Fibroblast of skin of left quadriceps (primary cell): Measurements from ENCODE around the gene VANGL2.
"Not testable (repeated sequence)": the region's sequence is repeated elsewhere in the genome, so short reads cannot be mapped to it uniquely, and the experiment has no call there.

ENCODE experiments used
- DNase-seq, 2 experiments: peaks; one replicate each; pipeline ENCODE4 v3.0.0-alpha.2; 2013; ENCODE audit warnings: low read depth in 2 of 2

VANGL2 gene

GRCh38 chr1:160370561-160371345 lies 29.6 kb upstream of the VANGL2 start:
- DNase-seq, result no peak

GRCh38 chr1:160371346-160371631 lies 29.1 kb upstream of the VANGL2 start:
- DNase-seq, result no peak

DNA sequence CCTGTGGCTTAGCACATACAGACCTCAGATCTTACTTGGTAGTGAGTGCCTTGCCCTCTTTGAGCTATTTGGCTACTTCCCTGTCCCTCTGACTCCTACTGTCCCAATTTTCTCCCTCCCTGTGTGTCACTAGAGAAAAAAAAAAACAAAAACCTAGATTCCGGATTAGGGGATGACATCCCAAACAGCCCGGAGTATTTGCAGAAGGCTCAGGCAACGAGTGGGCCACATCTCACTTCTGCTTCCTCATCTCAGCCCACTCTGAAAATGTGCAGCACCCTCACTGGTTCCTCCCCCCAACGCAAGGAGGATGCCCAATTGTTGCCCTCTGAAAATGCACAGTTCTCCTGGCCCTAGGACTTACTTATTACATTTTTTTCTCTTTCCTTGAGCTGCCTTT lies 28.6 kb upstream of the VANGL2 start:
- no peak for DNase-seq

GRCh38 chr1:160373696-160374095 lies 26.7 kb upstream of the VANGL2 start:
- DNase-seq, result no peak

DNA sequence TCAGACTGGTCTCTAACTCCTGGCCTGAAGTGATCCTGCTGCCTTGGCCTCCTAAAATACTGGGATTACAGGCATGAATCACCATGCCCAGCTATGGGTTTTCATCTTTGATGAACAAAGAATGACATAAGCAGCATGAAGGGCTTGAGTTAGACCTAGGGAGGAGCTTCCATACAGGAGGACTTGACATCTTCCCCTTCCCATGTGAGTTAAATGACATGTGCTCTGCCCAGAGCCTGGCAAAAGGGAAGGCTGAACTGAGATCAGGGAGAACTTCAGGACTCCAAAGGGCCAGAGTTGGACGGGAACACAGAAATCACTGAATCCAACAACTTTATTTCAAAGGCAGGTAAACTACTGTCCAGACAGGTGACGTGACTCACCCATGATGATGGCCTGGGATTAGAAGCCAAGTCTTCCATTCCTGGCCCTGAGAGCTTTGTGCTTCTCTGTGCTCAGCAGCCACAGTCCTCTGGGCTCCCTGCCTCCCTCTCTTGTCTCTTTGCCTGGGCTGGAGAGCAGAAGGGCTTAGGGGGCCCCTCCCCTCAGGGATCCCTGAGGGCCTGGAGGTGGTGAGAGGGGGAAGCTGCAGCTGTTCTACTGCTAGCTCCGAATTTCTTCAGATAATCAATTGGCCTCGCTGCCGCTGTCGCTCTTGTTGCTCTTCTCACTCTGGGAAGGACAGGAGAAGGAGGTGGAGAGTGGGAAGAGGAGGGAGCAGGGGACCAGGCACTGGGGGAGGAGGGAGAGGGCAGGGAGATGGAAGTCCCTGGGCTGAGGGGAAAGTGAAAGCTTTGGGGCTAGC lies 25.9 kb upstream of the VANGL2 start:
- DNase-seq, result no peak

- no peak for DNase-seq
Observed at GRCh38 chr1:160375788-160376524, 24.4 kb upstream of the VANGL2 start.

GRCh38 chr1:160376525-160377131 lies 23.7 kb upstream of the VANGL2 start:
- DNase-seq, result peak in 1 of 2 experiments; percentile 36

- peak in 1 of 2 experiments; percentile 28 for DNase-seq
Observed at GRCh38 chr1:160377585-160378206, 22.7 kb upstream of the VANGL2 start.

GRCh38 chr1:160384812-160385211 lies 15.6 kb upstream of the VANGL2 start:
- DNase-seq, result not testable (repeated sequence)

- DNase-seq, result not testable (repeated sequence)
Observed at GRCh38 chr1:160388406-160388805, 12.0 kb upstream of the VANGL2 start.

- no peak for DNase-seq
Observed at GRCh38 chr1:160394673-160395072, 5.7 kb upstream of the VANGL2 start.

DNA sequence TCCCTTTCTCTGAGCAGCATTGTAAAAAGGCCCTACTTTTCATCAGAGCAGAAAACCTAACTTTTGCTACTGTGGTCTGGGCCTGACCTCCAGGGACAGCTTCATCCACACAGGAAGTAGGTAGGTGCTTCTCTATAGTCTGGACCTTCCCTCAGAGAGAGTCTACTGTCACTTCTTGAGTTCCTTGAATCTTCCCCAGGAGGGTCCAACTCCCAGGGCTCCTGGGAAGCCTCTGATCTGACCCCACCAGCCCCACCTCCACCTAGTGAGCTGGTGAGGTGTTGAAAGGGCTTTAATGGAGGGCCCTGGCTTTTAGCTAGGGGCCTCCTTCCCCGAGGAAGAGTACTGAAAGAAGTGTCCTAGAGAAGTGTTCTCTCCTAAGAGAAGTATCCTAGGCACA lies 2.7 kb upstream of the VANGL2 start:
- DNase-seq, result no peak

- DNase-seq, result no peak
Observed at GRCh38 chr1:160398823-160399222, 1.5 kb upstream of the VANGL2 start.

- DNase-seq, result no peak
Observed at GRCh38 chr1:160399544-160400222, 681 bp upstream of the VANGL2 start.

GRCh38 chr1:160400646-160401486 lies 502 bp downstream of the VANGL2 start:
- DNase-seq, result no peak

DNA sequence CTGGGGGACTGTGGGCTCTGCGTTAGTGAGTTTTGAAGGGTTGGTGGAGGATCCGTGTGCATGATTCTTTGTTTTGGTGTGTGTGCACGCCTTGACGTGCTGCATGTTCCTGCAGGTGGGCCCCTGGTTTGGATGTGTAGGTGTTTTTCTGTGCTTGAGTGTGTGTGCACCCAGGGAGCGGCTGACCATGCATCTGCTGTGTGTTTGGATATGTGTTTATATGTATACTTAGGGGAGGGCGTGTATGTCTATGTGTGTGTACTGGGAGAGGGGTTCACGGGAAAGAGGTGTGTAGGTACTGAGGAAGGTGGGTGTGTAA lies 1.1 kb downstream of the VANGL2 start:
- no peak for DNase-seq

DNA sequence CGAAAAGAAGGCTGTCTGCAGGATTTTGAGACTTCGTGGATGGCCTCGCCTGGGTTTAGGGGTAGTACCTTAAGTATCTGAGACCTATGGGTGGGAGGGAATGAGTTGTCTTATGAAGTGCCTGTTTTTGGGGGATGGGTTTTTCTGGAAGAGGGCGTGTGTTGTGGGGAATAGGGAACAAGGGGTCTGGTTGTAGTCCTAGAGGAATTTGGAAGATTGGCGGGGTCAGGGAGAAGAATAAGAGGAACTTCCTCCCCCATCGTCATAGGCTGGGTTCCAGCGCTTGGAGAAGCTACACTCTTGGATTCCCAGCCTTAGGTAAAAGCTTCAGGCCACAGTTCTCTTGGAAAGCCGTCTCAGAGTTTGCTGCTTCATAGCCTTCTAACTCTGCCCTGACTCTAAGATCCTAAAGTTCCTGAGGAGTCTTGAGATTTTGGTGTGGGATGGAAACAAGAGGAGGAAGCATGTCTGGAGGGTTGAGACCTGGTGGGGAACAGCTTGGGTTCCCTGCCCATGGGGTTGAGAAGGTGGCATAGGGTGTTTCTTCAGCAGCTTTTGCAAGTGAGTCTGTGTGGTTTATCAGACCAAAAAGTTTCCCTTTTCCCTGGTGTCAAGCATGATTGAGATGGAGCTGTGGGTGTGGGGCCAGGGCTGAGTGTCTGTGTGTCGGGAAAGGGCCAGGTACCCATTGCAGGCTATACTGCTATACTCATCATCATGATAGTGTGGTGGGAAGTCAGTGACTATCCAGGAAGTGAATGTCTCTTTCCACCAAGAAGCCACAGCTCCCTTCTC lies 1.8 kb downstream of the VANGL2 start:
- DNase-seq, result no peak

- DNase-seq, result no peak
Observed at GRCh38 chr1:160403244-160403643, 2.9 kb downstream of the VANGL2 start.

DNA sequence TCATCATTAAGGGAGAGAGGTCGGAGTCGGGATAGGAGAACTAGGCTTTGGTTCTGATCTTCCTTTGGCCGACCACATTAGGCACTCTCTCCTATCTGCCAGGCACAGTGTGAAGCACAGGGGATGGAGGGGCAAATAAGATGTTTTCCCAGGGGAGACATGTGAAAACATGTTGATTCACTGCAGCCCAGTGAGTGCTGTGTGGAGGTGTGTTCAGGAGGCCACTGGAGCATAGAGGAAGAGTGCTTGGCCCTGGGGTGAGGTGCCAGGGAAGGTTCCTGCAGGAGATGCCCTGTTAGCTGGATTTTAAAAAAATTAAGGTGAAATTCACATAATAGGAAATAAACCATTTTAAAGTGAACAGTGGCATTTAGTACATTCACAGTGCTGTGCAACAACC lies 3.7 kb downstream of the VANGL2 start:
- DNase-seq, result no peak
